ENCODE results near the gene KCTD7. TPM values are rescaled to one million over a fixed set of nuclear protein-coding genes. Genes with fewer than 3 reads are reported as not detected.

The KCTD7 gene
- total and polyA plus RNA-seq, 2 of the 4 experiments (the other 2 are of a cell fraction), result 6.1 to 12.8 TPM

DNA sequence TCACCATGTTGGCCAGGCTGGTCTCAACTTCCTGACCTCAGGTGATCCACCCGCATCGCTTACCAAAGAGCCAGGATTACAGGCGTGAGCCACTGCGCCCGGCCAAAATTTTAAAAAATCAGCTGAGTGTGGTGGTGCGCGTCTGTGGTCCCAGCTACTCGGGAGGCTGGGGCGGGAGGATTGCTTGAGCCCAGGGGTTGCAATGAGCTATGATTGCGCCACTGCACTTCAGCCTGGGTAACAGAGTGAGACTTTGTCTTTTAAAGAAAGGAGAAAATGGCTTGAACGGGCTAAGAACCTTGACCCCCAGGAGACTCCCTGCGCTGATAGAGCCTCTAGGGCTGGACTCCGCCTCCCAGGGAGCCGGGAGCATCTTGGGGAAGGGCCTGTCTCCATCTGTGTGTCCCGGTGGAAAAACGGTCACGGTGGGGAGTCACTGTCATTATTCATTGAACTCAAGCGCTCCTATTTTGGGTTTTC is 760 bp upstream of the KCTD7 start:
- peak overlapping the region; percentile 92 for H3K56ac ChIP-seq (ENCODE audit: extremely low read depth, insufficient read depth, low read length)
- ChIA-PET CTCF (interaction anchor here (1.0 kb wide), 1 partner anchor 23 kb away, joined by 3 read pairs; no protein-coding TSS in a partner anchor), POLR2A (ENCODE audit: unreplicated experiment) (no interaction called here)
- H2AK5ac ChIP-seq (ENCODE audit: low read depth, low read length), result peak overlapping the region; percentile 92
- peak overlapping the region; percentile 90 for H4K91ac ChIP-seq (ENCODE audit: insufficient read depth, low read depth, low read length)
- no peaks in the 10 kb centered on the region for H3K27me3 ChIP-seq (ENCODE audit: control insufficient read depth, insufficient read depth, low read length)
- peaks cover 6% of the 10 kb centered on the region for H3K4me1 ChIP-seq (ENCODE audit: control insufficient read depth, insufficient read depth, low read length)
- peak overlapping the region; percentile 95 for H3K27ac ChIP-seq (ENCODE audit: insufficient read depth, low read length)
- 0% methylated on average over 7 of the region's 18 CpGs; no CpG with 5 or more reads in 1 of the 2 experiments for WGBS, 2 experiments (ENCODE audit: extremely low coverage in 2 of 2, insufficient read length in 1 of 2)
- H2AFZ ChIP-seq (replicated peaks; ENCODE audit: low read length, poor library complexity), result peak overlapping the region; percentile 97
- DNase-seq (no peak), ATAC-seq (ENCODE audit: low read depth) (peak; percentile 5)
- in situ Hi-C loops (cut with MboI; ENCODE audit: low sequenced_read_pairs) (no loop called here), dilution Hi-C loops (cut with HindIII; ENCODE audit: low sequenced_read_pairs, unreplicated experiment) (no loop called here), intact Hi-C loops (cut with micrococcal nuclease) (loop anchor here (1.0 to 5.0 kb wide), 2 partner anchors 36 to 476 kb away; no protein-coding TSS in a partner anchor)
- H3K79me1 ChIP-seq (ENCODE audit: low read depth in 1 of 2, low read length in 2 of 2), result peaks cover 20 to 30% of the 10 kb centered on the region in 2 experiments
- H4K20me1 ChIP-seq (ENCODE audit: insufficient read depth, low read length), result no peaks in the 10 kb centered on the region; the same call in 1 of the 2 replicates
- H3K4me3 ChIP-seq (ENCODE audit: insufficient read depth, low read depth, low read length), result peak overlapping the region; percentile 66
- peak overlapping the region; percentile 95 for H3K9ac ChIP-seq (ENCODE audit: low read depth, low read length)
- H3K4me2 ChIP-seq (ENCODE audit: low read depth, low read length), result peak overlapping the region; percentile 82
- H3K4ac ChIP-seq (ENCODE audit: low read depth, low read length), result peak overlapping the region; percentile 97
- no peak overlapping the region for H2BK15ac ChIP-seq (ENCODE audit: low read depth, low read length)
- H3K9me3 ChIP-seq (ENCODE audit: control insufficient read depth, insufficient read depth, low read length), result no peaks in the 10 kb centered on the region
- H3K9me1 ChIP-seq (ENCODE audit: insufficient read depth, low read length), result peaks cover 22% of the 10 kb centered on the region
- no peak for TF ChIP-seq MXI1 (IDR thresholded peaks at IDR 0.05; ENCODE audit: borderline replicate concordance, low read depth, low read length)
- peak; percentile 62 for TF ChIP-seq CEBPB (IDR thresholded peaks at IDR 0.05; ENCODE audit: low read depth, low read length)
- peak overlapping the region; percentile 70 to 79 for H4K8ac ChIP-seq (ENCODE audit: low read depth in 2 of 2, low read length in 2 of 2)
- peak overlapping the region; percentile 93 for H2BK5ac ChIP-seq (ENCODE audit: low read depth, low read length, poor library complexity, severe bottlenecking)
- peak overlapping the region; percentile 48; the same call in 1 of the 2 replicates for H2BK120ac ChIP-seq (ENCODE audit: low read depth, low read length)
- BruUV-seq (replicated peaks), result no TSS peak
- H2BK20ac ChIP-seq (ENCODE audit: low read depth, low read length), result no peak overlapping the region
- no peaks in the 10 kb centered on the region for H3K36me3 ChIP-seq (ENCODE audit: control insufficient read depth, insufficient read depth, low read length)
- H3K18ac ChIP-seq (ENCODE audit: low read depth, low read length), result peak overlapping the region; percentile 31
- peak overlapping the region; percentile 94 for H2AK9ac ChIP-seq (replicated peaks; ENCODE audit: low read depth, low read length, poor library complexity)
- peak overlapping the region; percentile 98 for H3K14ac ChIP-seq (replicated peaks; ENCODE audit: low read depth, low read length)
- H3K23ac ChIP-seq (ENCODE audit: low read depth, low read length), result peak overlapping the region; percentile 84
- peak overlapping the region; percentile 63 for H4K5ac ChIP-seq (ENCODE audit: low read depth, low read length)

Data from IMR-90 (cell line).